Ishikawa (cell line): Measurements from ENCODE around the gene SLC26A6.

Experiments
- CEBPB ChIP-seq: IDR thresholded peaks from 2 replicates; pipeline ENCODE4 v1.6.1; 2012
- CREB1 ChIP-seq: IDR thresholded peaks from 2 replicates; pipeline ENCODE4 v1.6.1; 2012; ENCODE audit warnings: low read depth
- EGR1 ChIP-seq: IDR thresholded peaks from 2 replicates; pipeline ENCODE4 v1.6.1; 2012
- EP300 ChIP-seq: IDR thresholded peaks from 2 replicates; pipeline ENCODE4 v1.6.1; 2012; ENCODE audit warnings: borderline replicate concordance
- FOXM1 ChIP-seq: IDR thresholded peaks from 2 replicates; pipeline ENCODE4 v1.6.1; 2012; ENCODE audit warnings: low read depth, borderline replicate concordance
- MAX ChIP-seq: IDR thresholded peaks from 2 replicates; pipeline ENCODE4 v1.6.1; 2012
- NFIC ChIP-seq: IDR thresholded peaks from 2 replicates; pipeline ENCODE4 v1.6.1; 2012
- RAD21 ChIP-seq: IDR thresholded peaks from 2 replicates; pipeline ENCODE4 v1.6.1; 2012; ENCODE audit warnings: low read depth
- REST ChIP-seq: IDR thresholded peaks from 2 replicates; pipeline ENCODE4 v1.6.1; 2012; ENCODE audit warnings: low read depth, mild to moderate bottlenecking
- TAF1 ChIP-seq: IDR thresholded peaks from 2 replicates; pipeline ENCODE4 v1.6.1; 2012; ENCODE audit warnings: low read depth, mild to moderate bottlenecking
- TEAD4 ChIP-seq: IDR thresholded peaks from 2 replicates; pipeline ENCODE4 v1.6.1; 2012
- USF1 ChIP-seq: IDR thresholded peaks from 2 replicates; pipeline ENCODE4 v1.6.1; 2012
- YY1 ChIP-seq: IDR thresholded peaks from 2 replicates; pipeline ENCODE4 v1.6.1; 2012; ENCODE audit warnings: low read depth
- ZBTB7A ChIP-seq: IDR thresholded peaks from 2 replicates; pipeline ENCODE4 v1.6.1; 2012; ENCODE audit warnings: low read depth

GRCh38 chr3:48662145-48662752 is 27.0 kb upstream of the SLC26A6 start:
- TF ChIP-seq USF1, result no peak
- no peak for TF ChIP-seq TAF1
- no peak for TF ChIP-seq NFIC
- TF ChIP-seq FOXM1, result no peak
- TF ChIP-seq MAX, result no peak
- no peak for TF ChIP-seq EP300
- no peak for TF ChIP-seq CEBPB
- no peak for TF ChIP-seq CREB1
- TF ChIP-seq RAD21, result no peak
- TF ChIP-seq REST, result no peak
- TF ChIP-seq ZBTB7A, result no peak
- TF ChIP-seq YY1, result no peak
- TF ChIP-seq TEAD4, result no peak
- TF ChIP-seq EGR1, result no peak
